Stimulated activated CD8-positive, alpha-beta memory T cell treated with anti-CD3 and anti-CD28 coated beads, Interleukin-2, amount 100 ng/mL, for 48 hours (primary cell): ENCODE results near the gene EDNRB.
"Not testable (repeated sequence)": the region's sequence is repeated elsewhere in the genome, so short reads cannot be mapped to it uniquely, and the experiment has no call there.

Experiments used
- DNase-seq, 2 donors: peaks; one replicate each; pipeline ENCODE4 v3.0.0-alpha.2; 2020; ENCODE audit warnings: low read depth in 2 of 2

The EDNRB gene

DNA sequence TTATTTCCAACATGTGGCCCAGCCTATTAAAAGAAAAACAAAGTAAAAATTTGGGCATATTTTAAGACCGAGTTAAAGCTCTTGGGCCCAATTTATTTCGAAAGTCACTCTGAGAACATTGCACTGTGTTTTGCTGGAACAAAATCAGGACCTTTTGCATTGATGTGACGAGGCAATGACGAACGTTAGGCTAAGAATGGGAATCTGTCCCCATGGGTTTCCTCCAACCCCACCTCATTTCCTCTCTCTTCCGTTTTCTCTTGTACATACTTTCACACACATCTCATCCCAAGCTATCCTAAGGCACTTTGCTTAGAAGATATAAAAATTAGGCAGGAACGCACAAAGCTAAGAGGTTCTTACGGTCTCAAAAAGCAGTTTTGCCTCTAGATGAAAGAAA lies 22.1 kb downstream of the EDNRB start:
- DNase-seq = no peak

DNA sequence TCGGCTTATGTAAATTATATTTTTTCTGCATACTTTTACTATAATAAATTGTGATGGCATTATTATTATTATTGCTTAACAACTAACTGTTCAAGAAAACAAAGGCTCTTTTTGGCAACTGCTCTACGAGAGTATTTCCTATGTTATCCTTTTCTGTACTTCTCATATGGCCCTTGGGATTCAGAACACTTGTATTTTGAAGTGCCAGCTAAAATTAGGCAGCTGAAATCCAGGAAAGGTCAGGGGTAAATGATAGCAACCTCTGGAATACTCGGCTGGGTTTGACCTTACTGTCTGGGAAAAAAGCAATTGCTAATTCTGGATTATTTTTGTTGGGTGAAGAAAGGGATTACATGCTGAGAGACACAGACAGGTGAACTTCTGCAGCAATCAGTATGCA lies 23.9 kb downstream of the EDNRB start:
- DNase-seq = no peak

- no peak for DNase-seq
Observed at GRCh38 chr13:77893066-77893465, 25.6 kb downstream of the EDNRB start.

GRCh38 chr13:77892491-77892890 lies 26.1 kb downstream of the EDNRB start:
- no peak for DNase-seq

- no peak for DNase-seq
Observed at GRCh38 chr13:77891486-77891885, 27.1 kb downstream of the EDNRB start.

- no peak for DNase-seq
Observed at GRCh38 chr13:77891041-77891440, 27.6 kb downstream of the EDNRB start.

GRCh38 chr13:77883328-77883727 lies 35.3 kb downstream of the EDNRB start:
- DNase-seq = no peak

DNA sequence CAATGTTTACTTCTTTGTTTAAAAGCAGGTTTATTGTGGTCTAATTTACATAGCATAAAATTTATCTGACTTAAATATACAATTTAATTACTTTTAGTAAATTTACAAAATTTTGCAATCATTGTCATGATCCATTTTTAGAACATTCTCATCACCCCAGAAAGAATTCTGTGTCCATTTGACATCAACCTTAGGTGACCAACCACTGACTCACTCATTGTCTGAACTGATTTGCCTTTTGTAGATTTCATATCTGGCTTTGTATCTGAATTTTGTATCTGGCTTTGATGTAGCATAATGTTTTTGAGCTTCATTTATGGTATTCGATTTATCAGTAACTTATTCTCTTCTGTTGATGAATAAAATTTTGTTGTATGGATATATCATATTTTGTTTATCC lies 40.4 kb downstream of the EDNRB start:
- no peak for DNase-seq

- no peak for DNase-seq
Observed at GRCh38 chr13:77876176-77876575, 42.5 kb downstream of the EDNRB start.

- no peak for DNase-seq
Observed at GRCh38 chr13:77874406-77874805, 44.2 kb downstream of the EDNRB start.

DNA sequence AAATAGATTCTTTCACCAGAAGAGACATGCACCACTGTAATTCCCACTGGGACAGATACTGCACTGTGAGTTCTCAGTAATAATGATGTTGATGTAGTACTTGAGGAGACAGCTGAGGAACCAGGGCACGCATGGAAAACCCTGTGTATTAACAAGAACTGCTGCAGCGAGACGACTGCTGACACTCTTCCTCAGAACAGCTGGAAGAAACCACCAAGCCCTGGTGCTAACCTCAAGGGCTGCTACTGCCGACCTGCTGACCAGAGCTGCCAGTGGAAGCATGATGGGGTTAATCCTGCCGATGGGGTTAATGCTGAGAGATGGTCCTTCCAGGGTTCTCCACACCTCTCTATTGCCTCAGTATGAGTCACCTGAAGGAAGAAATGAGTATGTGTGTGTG lies 45.6 kb downstream of the EDNRB start:
- DNase-seq = no peak

DNA sequence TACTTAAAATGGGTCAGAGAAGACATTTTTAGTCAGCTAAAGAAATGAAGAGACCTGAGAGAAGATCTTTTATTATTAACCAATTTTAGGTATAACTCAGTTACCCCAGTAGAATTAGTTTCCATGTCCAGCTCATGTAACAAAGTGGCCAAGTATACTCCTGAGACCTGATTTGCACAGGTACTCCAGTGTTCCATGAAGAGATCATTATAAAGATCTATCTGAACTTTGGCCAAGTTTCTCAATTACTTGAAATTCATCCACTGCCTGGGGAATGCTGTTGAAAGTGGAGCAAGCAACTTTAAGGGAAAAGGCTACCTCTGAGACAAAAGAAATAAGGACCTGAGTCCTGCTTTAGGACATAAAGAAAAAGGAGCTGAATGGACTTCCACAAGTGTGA lies 47.0 kb downstream of the EDNRB start:
- no peak for DNase-seq

GRCh38 chr13:77868717-77869116 lies 49.9 kb downstream of the EDNRB start:
- DNase-seq = no peak

GRCh38 chr13:77866971-77867370 lies 51.7 kb downstream of the EDNRB start:
- no peak for DNase-seq

DNA sequence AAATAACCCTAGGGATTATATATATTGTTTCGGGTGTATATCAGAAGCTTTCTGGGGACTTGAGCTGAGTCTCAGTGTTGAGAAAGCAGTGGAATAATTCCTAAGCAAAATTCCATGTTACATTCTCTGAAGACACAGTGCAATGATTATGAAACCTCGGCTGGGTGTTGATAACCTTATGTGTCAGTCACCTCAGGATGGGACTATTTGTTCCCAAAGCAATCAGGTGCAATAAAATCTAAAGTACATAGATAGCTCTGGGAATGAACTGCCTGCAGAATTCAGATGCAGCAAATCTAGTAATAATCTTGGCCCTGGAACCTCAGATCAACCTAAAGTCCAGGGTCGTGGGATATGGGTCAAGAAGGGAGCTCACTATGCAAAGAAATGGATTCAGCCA lies 53.0 kb downstream of the EDNRB start:
- no peak for DNase-seq

- no peak for DNase-seq
Observed at GRCh38 chr13:77863144-77863543, 55.5 kb downstream of the EDNRB start.

GRCh38 chr13:77861741-77862140 lies 56.9 kb downstream of the EDNRB start:
- no peak for DNase-seq

GRCh38 chr13:77860507-77860981 lies 58.1 kb downstream of the EDNRB start:
- DNase-seq = no peak

DNA sequence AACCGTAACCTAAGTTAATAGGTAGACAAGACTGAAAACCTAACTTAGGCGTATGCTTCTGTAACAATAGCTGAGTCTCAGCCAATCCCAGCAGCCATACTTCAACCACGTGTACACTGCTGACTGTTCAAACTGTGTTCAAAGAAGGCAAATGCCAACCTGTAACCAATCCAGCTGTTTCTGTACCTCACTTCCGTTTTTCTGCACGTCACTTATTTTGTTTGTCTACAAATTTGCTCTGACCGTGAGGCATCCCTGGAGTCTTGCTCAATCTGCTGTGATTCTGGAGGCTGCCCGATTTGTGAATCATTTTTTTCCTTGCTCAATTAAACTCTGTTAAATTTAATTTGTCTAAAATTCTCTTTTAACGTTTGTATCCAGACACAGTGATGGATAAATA lies 59.2 kb downstream of the EDNRB start:
- no peak for DNase-seq

DNA sequence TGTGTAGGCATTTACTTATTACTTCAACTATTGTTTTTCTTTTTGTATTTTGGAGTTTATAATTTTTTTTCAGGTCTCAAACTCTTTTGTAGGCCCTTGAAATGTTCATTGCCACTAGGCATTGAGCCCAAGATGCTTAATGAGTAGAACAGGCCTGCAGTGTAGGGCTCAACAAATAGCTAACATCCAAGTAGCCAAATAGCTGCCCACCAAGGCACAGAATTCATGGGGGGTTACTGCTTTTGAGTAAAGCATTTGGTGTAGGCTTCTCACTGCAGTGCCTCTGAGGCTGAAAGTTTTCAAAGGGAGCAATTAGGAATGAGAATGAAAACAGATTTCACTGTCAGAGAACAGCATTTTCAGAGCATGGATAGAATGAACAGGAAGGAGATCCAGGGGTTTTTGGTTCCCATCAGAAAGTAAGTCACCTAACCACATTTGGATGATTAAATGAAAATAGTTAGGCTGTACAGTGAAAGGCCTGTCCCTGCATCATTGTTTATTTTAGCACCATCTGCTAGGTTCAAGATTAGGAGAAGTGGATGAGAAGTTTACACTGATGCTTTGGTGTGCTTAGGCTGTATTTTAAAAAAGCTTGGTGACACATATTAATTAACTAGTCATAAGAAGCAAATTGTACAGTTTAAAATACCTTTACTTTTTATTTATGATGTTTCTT lies 61.0 kb downstream of the EDNRB start:
- no peak for DNase-seq

GRCh38 chr13:77853703-77854102 lies 64.9 kb downstream of the EDNRB start:
- no peak for DNase-seq

GRCh38 chr13:77848050-77848449 lies 70.6 kb downstream of the EDNRB start:
- not testable (repeated sequence) for DNase-seq

DNA sequence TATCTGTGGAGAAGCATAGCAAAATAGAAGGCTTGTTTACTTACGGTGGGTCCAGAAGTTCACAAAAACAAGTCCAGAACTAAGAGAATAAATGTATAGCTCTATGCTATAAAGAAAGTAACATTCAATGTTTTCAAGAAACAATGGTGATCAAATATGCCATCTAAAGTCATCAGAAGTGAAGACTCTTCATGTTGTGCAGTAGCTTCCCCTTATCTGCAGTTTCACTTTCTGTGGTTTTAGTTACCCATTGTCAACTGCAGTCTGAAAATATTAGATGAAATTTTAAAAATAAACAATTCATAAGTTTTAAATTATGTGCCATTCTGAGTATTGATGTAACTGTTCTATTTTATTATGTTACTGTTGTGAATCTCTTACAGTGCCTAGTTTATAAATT lies 72.5 kb downstream of the EDNRB start:
- DNase-seq = no peak
